DOHH2 (cell line): ENCODE results near the gene NUDT6.
"Not testable (repeated sequence)": the region's sequence is repeated elsewhere in the genome, so short reads cannot be mapped to it uniquely, and the experiment has no call there.

Experiments
- H3F3A ChIP-seq: fragments of 200-600 bp; sonication (generic), shearing (Covaris generic); 2 replicates; pipeline ENCODE4 v1.6.0; 2016; ENCODE audit warnings: antibody characterized with exemption, mild to moderate bottlenecking; ENCODE audit not compliant: control insufficient read depth, insufficient read depth
- H3K27ac ChIP-seq: fragments of 200-600 bp; sonication (generic); 2 replicates; pipeline ENCODE4 v1.5.1; 2014; ENCODE audit warnings: low read depth, mild to moderate bottlenecking, low read length, moderate library complexity
- H3K27me3 ChIP-seq: fragments of 200-600 bp; sonication (generic); 2 replicates; pipeline ENCODE4 v1.6.1; 2014; ENCODE audit warnings: mild to moderate bottlenecking, low read length, mixed read lengths; ENCODE audit not compliant: control insufficient read depth
- H3K36me3 ChIP-seq: fragments of 200-600 bp; sonication (generic); 2 replicates; pipeline ENCODE4 v1.6.1; 2014; ENCODE audit warnings: mild to moderate bottlenecking, low read length, moderate library complexity, mixed read lengths; ENCODE audit not compliant: control insufficient read depth
- H3K4me1 ChIP-seq: fragments of 200-600 bp; sonication (generic); 2 replicates; pipeline ENCODE4 v1.6.1; 2014; ENCODE audit warnings: mild to moderate bottlenecking, low read length, mixed read lengths; ENCODE audit not compliant: control insufficient read depth
- H3K4me2 ChIP-seq: fragments of 200-600 bp; sonication (generic); 2 replicates; pipeline ENCODE4 v1.6.0; 2014; ENCODE audit warnings: mild to moderate bottlenecking, low read length, moderate library complexity
- H3K4me3 ChIP-seq: fragments of 200-600 bp; sonication (generic); 2 replicates; pipeline ENCODE4 v1.5.1; 2014; ENCODE audit warnings: mild to moderate bottlenecking, low read length, mixed read lengths
- H3K79me2 ChIP-seq: fragments of 200-600 bp; sonication (generic); 2 replicates; pipeline ENCODE4 v1.6.1; 2014; ENCODE audit warnings: mild to moderate bottlenecking, low read length, mixed read lengths; ENCODE audit not compliant: control insufficient read depth
- H3K9me2 ChIP-seq: fragments of 200-600 bp; sonication (generic); replicated peaks from 2 replicates; pipeline ENCODE4 v1.6.1; 2014; ENCODE audit warnings: mild to moderate bottlenecking, low read length, mixed read lengths; ENCODE audit not compliant: control insufficient read depth
- H3K9me3 ChIP-seq: fragments of 200-600 bp; sonication (generic); 2 replicates; pipeline ENCODE4 v1.6.1; 2014; ENCODE audit warnings: antibody characterized with exemption, low read length, mixed read lengths; ENCODE audit not compliant: control insufficient read depth, insufficient read depth
- H4K20me1 ChIP-seq: fragments of 200-600 bp; sonication (generic); 2 replicates; pipeline ENCODE4 v1.6.0; 2014; ENCODE audit warnings: low read depth, mild to moderate bottlenecking, antibody characterized with exemption, low read length, moderate library complexity; ENCODE audit not compliant: control insufficient read depth, insufficient read depth
- EZH2phosphoT487 ChIP-seq: fragments of 200-600 bp; sonication (generic); IDR thresholded peaks from 2 replicates; pipeline ENCODE4 v1.6.1; 2017; ENCODE audit warnings: borderline replicate concordance, mild to moderate bottlenecking, antibody characterized with exemption, low read length, moderate library complexity, mixed read lengths
- TF ChIP-seq, protein P1 (sequence below): fragments of 200-600 bp; sonication (generic); IDR thresholded peaks from one replicate; pipeline ENCODE4 v1.5.1; 2014; ENCODE audit warnings: antibody characterized with exemption, mild to moderate bottlenecking, low read depth, low read length; ENCODE audit not compliant: poor library complexity, severe bottlenecking

NUDT6 gene

DNA sequence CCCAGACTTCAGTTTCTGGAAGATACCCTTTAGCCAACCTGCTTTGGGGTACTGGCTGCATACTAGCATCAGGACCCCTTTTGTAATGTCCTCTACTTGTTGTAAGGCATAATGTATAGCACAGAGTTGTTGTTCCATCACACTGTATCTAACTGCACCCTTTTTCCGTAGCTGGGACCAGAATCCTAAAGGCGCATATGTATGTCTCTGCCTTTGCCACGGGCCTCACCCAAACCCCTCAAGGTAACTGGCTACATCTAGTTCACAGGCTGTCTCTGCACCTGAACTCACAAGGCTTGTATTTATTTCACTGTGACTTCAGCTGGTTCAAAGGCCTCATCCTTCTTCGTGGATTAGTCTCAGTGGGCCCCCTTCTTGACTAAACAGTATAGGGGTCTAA, 29.6 kb upstream of the NUDT6 start:
- Histone ChIP-seq H3K9me2 (no peaks in the 10 kb centered on the region), H3K4me1 (no peaks in the 10 kb centered on the region), H3K9me3 (no peaks in the 10 kb centered on the region), H3K27ac (no peak overlapping the region), H3K79me2 (no peaks in the 10 kb centered on the region), H4K20me1 (no peaks in the 10 kb centered on the region), H3K4me2 (no peak overlapping the region), H3K27me3 (no peaks in the 10 kb centered on the region), H3K36me3 (peaks cover 45% of the 10 kb centered on the region), H3K4me3 (no peak overlapping the region), H3F3A (no peaks in the 10 kb centered on the region)
- TF ChIP-seq EZH2phosphoT487, result no peak
- TF ChIP-seq, protein P1, sequence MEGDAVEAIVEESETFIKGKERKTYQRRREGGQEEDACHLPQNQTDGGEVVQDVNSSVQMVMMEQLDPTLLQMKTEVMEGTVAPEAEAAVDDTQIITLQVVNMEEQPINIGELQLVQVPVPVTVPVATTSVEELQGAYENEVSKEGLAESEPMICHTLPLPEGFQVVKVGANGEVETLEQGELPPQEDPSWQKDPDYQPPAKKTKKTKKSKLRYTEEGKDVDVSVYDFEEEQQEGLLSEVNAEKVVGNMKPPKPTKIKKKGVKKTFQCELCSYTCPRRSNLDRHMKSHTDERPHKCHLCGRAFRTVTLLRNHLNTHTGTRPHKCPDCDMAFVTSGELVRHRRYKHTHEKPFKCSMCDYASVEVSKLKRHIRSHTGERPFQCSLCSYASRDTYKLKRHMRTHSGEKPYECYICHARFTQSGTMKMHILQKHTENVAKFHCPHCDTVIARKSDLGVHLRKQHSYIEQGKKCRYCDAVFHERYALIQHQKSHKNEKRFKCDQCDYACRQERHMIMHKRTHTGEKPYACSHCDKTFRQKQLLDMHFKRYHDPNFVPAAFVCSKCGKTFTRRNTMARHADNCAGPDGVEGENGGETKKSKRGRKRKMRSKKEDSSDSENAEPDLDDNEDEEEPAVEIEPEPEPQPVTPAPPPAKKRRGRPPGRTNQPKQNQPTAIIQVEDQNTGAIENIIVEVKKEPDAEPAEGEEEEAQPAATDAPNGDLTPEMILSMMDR, result no peak

DNA sequence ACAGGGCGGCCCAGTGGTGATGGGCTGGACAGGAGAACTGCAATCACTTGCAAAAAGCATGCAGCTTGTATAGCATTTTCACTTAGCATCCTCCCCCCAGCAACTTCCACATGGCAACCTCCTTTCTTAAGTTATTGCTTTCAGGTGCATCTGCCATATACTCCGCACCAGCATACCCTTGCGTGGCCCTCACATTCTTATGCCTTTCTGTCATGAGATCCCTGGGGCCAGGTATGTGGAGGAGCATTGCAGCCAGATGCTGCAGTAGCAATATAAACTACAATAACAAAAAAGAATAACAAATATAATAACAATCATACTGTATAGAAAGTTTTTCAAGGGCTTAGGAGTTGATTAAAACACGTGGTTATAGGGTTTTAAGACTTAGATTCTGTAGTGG, 26.3 kb upstream of the NUDT6 start:
- Histone ChIP-seq H3K36me3 (peaks cover 47% of the 10 kb centered on the region), H3K4me2 (no peak overlapping the region), H3K9me2 (no peaks in the 10 kb centered on the region), H3K27me3 (no peaks in the 10 kb centered on the region), H4K20me1 (no peaks in the 10 kb centered on the region), H3K9me3 (no peaks in the 10 kb centered on the region), H3K27ac (no peak overlapping the region), H3K4me3 (no peak overlapping the region), H3F3A (no peaks in the 10 kb centered on the region), H3K4me1 (no peaks in the 10 kb centered on the region), H3K79me2 (no peaks in the 10 kb centered on the region)
- TF ChIP-seq, protein P1, result no peak
- no peak for TF ChIP-seq EZH2phosphoT487

DNA sequence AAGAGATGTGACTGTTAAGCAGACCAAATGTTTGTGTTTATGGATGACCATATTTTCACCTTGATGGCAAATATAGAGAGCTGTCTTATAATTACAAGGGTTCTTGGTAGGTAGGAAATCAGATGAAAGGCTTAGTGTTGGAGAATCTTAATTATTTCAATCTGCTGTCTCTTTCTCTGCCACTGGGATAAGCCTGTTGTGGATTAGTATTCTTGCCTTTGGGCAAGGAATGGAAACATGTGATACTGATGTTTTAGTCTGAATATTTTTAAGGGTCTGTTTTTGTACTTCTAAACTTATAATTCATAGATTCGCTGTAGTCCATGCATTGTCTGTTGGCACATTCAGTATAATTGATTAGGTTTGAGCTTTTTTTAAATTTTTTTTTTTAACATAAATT, 23.7 kb upstream of the NUDT6 start:
- Histone ChIP-seq H3K27me3 (no peaks in the 10 kb centered on the region), H3K9me3 (no peaks in the 10 kb centered on the region), H3K27ac (no peak overlapping the region), H3K4me1 (no peaks in the 10 kb centered on the region), H3F3A (no peaks in the 10 kb centered on the region), H3K36me3 (peaks cover 33% of the 10 kb centered on the region), H4K20me1 (no peaks in the 10 kb centered on the region), H3K4me3 (no peak overlapping the region), H3K79me2 (no peaks in the 10 kb centered on the region), H3K9me2 (no peaks in the 10 kb centered on the region), H3K4me2 (no peak overlapping the region)
- TF ChIP-seq EZH2phosphoT487, result no peak
- TF ChIP-seq, protein P1, result no peak

DNA sequence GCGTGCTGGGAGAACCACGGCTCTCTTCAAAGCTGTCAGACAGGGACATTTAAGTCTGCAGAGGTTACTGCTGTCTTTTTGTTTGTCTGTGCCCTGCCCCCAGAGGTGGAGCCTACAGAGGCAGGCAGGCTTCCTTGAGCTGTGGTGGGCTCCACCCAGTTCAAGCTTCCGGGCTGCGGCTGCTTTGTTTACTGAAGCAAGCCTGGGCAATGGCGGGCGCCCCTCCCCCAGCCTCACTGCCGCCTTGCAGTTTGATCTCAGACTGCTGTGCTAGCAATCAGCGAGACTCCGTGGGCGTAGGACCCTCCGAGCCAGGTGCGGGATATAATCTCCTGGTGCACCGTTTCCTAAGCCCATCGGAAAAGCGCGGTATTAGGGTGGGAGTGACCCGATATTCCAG, 22.7 kb upstream of the NUDT6 start:
- peaks cover 27% of the 10 kb centered on the region for H3K36me3 ChIP-seq
- not testable (repeated sequence) for H3K4me3 ChIP-seq, H3K27me3 ChIP-seq, H3F3A ChIP-seq, H3K4me2 ChIP-seq, H3K27ac ChIP-seq, H3K79me2 ChIP-seq, H3K9me2 ChIP-seq, H4K20me1 ChIP-seq, H3K4me1 ChIP-seq, H3K9me3 ChIP-seq
